Neural progenitor cell (in vitro differentiated cells): ENCODE data around the gene POU2AF1. TPM values are rescaled to one million over a fixed set of nuclear protein-coding genes. Genes with fewer than 3 reads are reported as not detected.
A peak's percentile ranks its signal among the peaks of the same experiment; 100 is the strongest.

Source experiments
- DNase-seq: peaks from one replicate; pipeline ENCODE4 v3.0.0-alpha.2; 2016; ENCODE audit warnings: low spot score
- H2AFZ ChIP-seq: fragments of 200-600 bp; sonication (generic); replicated peaks from 2 replicates; pipeline ENCODE4 v1.6.1; 2016; ENCODE audit warnings: antibody characterized with exemption
- H3F3A ChIP-seq: fragments of 200-600 bp; sonication (generic); 2 replicates; pipeline ENCODE4 v1.6.1; 2016; ENCODE audit warnings: antibody characterized with exemption, low read depth
- H3K27ac ChIP-seq: fragments of 200-600 bp; sonication (generic); 2 replicates; pipeline ENCODE4 v1.5.1; 2016; ENCODE audit warnings: mild to moderate bottlenecking
- H3K27me3 ChIP-seq: fragments of 200-600 bp; sonication (generic); 2 replicates; pipeline ENCODE4 v1.6.1; 2016; ENCODE audit warnings: mild to moderate bottlenecking, moderate library complexity
- H3K36me3 ChIP-seq: fragments of 200-600 bp; sonication (generic); 2 replicates; pipeline ENCODE4 v1.5.1; 2016
- H3K4me1 ChIP-seq: fragments of 200-600 bp; sonication (generic); 2 replicates; pipeline ENCODE4 v1.6.1; 2016; ENCODE audit warnings: mixed run types
- H3K4me2 ChIP-seq: fragments of 200-600 bp; sonication (generic); 2 replicates; pipeline ENCODE4 v1.6.1; 2016
- H3K4me3 ChIP-seq: fragments of 200-600 bp; sonication (generic); 2 replicates; pipeline ENCODE4 v1.5.1; 2016
- H3K79me2 ChIP-seq: fragments of 200-600 bp; sonication (generic); 2 replicates; pipeline ENCODE4 v1.6.1; 2016; ENCODE audit warnings: low read depth
- H3K9ac ChIP-seq: fragments of 200-600 bp; sonication (generic); 2 replicates; pipeline ENCODE4 v1.6.1; 2016
- H3K9me3 ChIP-seq: fragments of 200-600 bp; sonication (generic); 2 replicates; pipeline ENCODE4 v1.5.1; 2016; ENCODE audit warnings: low read depth
- H4K20me1 ChIP-seq: fragments of 200-600 bp; sonication (generic); 2 replicates; pipeline ENCODE4 v1.6.1; 2016; ENCODE audit warnings: low read depth
- H3K27ac Mint-ChIP-seq: 3 replicates; pipeline ENCODE4 v1.8.0; 2021; ENCODE audit warnings: mixed read lengths
- H3K27me3 Mint-ChIP-seq: 2 replicates; pipeline ENCODE4 v1.8.0; 2022; ENCODE audit warnings: low read depth, mild to moderate bottlenecking, inconsistent platforms, moderate library complexity, mixed read lengths; ENCODE audit not compliant: insufficient read depth
- H3K36me3 Mint-ChIP-seq: 3 replicates; pipeline ENCODE4 v1.8.0; 2021; ENCODE audit warnings: mixed read lengths
- H3K4me1 Mint-ChIP-seq: 3 replicates; pipeline ENCODE4 v1.8.0; 2021; ENCODE audit warnings: mixed read lengths
- H3K4me3 Mint-ChIP-seq: 3 replicates; pipeline ENCODE4 v1.8.0; 2021; ENCODE audit warnings: mild to moderate bottlenecking, moderate library complexity, mixed read lengths
- H3K9me3 Mint-ChIP-seq: 3 replicates; pipeline ENCODE4 v1.8.0; 2020; ENCODE audit warnings: mixed read lengths
- EZH2 ChIP-seq: fragments of 200-600 bp; sonication (generic); IDR thresholded peaks from 2 replicates; pipeline ENCODE4 v1.6.1; 2017; ENCODE audit warnings: antibody characterized with exemption, mild to moderate bottlenecking, moderate library complexity
- EZH2phosphoT487 ChIP-seq: fragments of 200-600 bp; sonication (generic); IDR thresholded peaks from 2 replicates; pipeline ENCODE4 v1.6.1; 2017; ENCODE audit warnings: antibody characterized with exemption
- total RNA-seq: library from RNA; depleted of rRNA; stranded (reverse); fragments of >200 nt; gene quantifications from 2 replicates; pipeline ENCODE4 v1.2.3, GENCODE V29; 2015; ENCODE audit warnings: low replicate concordance
- TF ChIP-seq, protein P1 (sequence below): fragments of 200-600 bp; sonication (generic); IDR thresholded peaks from 2 replicates; pipeline ENCODE4 v1.5.1; 2017; ENCODE audit warnings: antibody characterized with exemption, mild to moderate bottlenecking

The POU2AF1 gene
- total RNA-seq, 1 donor from 2014 or later, result not detected

DNA sequence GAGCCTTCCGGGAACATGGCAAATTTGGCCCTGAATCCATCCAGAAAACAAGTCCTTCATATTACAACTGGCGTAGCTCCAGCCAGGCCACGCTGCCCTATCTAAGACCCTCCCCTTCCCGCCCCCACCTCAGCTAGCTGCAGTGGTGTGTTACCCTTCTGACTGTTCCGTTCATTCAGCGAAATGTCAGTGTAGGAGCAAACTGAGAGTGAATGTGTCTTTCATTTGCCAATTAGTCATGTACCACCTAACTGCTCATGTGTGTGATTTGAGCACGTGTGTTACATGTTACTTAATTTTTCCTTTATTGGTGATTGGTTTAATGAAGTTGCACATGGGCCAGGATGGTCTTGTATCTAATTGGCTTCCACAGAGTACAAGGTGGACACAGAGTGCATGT is 34.8 kb upstream of the POU2AF1 start:
- Histone ChIP-seq H3K27ac (no peak overlapping the region), H3K9ac (no peak overlapping the region), H3K9me3 (no peaks in the 10 kb centered on the region), H4K20me1 (no peaks in the 10 kb centered on the region), H2AFZ (no peak overlapping the region), H3K36me3 (no peaks in the 10 kb centered on the region), H3K79me2 (no peaks in the 10 kb centered on the region), H3K4me1 (no peaks in the 10 kb centered on the region), H3F3A (no peaks in the 10 kb centered on the region), H3K4me3 (no peak overlapping the region), H3K4me2 (no peak overlapping the region), H3K27me3 (no peaks in the 10 kb centered on the region)
- DNase-seq, result no peak
- H3K36me3 Mint-ChIP-seq, result no peaks in the 10 kb centered on the region
- H3K27ac Mint-ChIP-seq, result no peak overlapping the region
- no peaks in the 10 kb centered on the region for H3K9me3 Mint-ChIP-seq
- H3K4me3 Mint-ChIP-seq, result no peak overlapping the region
- TF ChIP-seq EZH2 (no peak), EZH2phosphoT487 (no peak)
- TF ChIP-seq, protein P1, sequence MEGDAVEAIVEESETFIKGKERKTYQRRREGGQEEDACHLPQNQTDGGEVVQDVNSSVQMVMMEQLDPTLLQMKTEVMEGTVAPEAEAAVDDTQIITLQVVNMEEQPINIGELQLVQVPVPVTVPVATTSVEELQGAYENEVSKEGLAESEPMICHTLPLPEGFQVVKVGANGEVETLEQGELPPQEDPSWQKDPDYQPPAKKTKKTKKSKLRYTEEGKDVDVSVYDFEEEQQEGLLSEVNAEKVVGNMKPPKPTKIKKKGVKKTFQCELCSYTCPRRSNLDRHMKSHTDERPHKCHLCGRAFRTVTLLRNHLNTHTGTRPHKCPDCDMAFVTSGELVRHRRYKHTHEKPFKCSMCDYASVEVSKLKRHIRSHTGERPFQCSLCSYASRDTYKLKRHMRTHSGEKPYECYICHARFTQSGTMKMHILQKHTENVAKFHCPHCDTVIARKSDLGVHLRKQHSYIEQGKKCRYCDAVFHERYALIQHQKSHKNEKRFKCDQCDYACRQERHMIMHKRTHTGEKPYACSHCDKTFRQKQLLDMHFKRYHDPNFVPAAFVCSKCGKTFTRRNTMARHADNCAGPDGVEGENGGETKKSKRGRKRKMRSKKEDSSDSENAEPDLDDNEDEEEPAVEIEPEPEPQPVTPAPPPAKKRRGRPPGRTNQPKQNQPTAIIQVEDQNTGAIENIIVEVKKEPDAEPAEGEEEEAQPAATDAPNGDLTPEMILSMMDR, result no peak
- H3K4me1 Mint-ChIP-seq, result peaks cover 36% of the 10 kb centered on the region
- H3K27me3 Mint-ChIP-seq, result peaks cover 12% of the 10 kb centered on the region

DNA sequence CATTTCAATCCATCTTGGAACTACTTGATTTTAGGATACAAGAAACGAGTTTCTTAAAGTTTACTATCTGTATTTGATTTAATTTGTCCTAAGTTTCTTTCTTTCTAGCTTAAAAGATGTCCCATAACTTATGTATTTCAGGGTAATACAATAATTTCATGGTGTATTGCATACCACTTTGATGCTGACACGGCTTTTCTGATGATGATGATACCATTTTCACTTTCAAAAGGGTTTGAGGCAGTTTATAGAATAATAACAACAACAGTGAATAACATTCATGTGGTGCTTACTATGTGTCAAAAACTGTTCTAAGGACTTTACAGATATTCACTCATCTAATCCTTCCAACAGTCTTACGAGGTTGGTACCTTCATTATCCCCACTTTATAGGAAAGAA is 33.2 kb upstream of the POU2AF1 start:
- TF ChIP-seq EZH2phosphoT487 (no peak), EZH2 (no peak)
- TF ChIP-seq, protein P1, result no peak
- Mint-ChIP-seq H3K27me3 (peaks cover 9% of the 10 kb centered on the region), H3K4me1 (peaks cover 27% of the 10 kb centered on the region), H3K9me3 (no peaks in the 10 kb centered on the region), H3K36me3 (no peaks in the 10 kb centered on the region), H3K4me3 (no peak overlapping the region), H3K27ac (no peak overlapping the region)
- DNase-seq, result no peak
- H2AFZ ChIP-seq, result no peak overlapping the region
- no peaks in the 10 kb centered on the region for H3K36me3 ChIP-seq
- no peak overlapping the region for H3K4me2 ChIP-seq
- H3K9ac ChIP-seq, result no peak overlapping the region
- no peaks in the 10 kb centered on the region for H3K9me3 ChIP-seq
- no peaks in the 10 kb centered on the region for H4K20me1 ChIP-seq
- H3K4me3 ChIP-seq, result no peak overlapping the region
- H3F3A ChIP-seq, result no peaks in the 10 kb centered on the region
- H3K79me2 ChIP-seq, result no peaks in the 10 kb centered on the region
- no peaks in the 10 kb centered on the region for H3K27me3 ChIP-seq
- H3K27ac ChIP-seq, result no peak overlapping the region
- H3K4me1 ChIP-seq, result no peaks in the 10 kb centered on the region

DNA sequence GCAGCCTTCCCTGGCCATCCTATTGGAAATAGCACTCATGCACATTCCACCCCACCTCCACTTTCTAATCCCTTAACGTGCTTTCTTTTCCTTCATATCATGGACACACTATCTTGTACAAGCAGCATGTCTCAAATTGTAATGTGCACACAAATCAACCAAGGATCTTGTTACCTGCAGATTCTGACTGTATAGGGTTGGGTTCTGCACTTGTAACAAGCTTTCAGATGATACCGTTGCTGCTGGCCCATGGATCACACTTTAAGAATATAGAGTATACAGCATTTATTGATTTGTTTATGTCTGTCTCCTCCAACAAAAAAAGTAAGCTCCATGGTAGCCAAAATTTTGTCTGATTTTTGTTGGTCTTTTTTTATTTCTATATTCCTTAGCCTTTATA is 32.4 kb upstream of the POU2AF1 start:
- H3K9ac ChIP-seq, result no peak overlapping the region
- Mint-ChIP-seq H3K4me1 (peaks cover 18% of the 10 kb centered on the region), H3K4me3 (no peak overlapping the region), H3K27ac (no peak overlapping the region), H3K9me3 (no peaks in the 10 kb centered on the region), H3K36me3 (no peaks in the 10 kb centered on the region), H3K27me3 (peaks cover 9% of the 10 kb centered on the region)
- H3K9me3 ChIP-seq, result no peaks in the 10 kb centered on the region
- H3K27me3 ChIP-seq, result no peaks in the 10 kb centered on the region
- H4K20me1 ChIP-seq, result no peaks in the 10 kb centered on the region
- H3K27ac ChIP-seq, result no peak overlapping the region
- no peaks in the 10 kb centered on the region for H3K36me3 ChIP-seq
- H3K4me3 ChIP-seq, result no peak overlapping the region
- TF ChIP-seq EZH2, result no peak
- TF ChIP-seq, protein P1, result no peak
- no peak for TF ChIP-seq EZH2phosphoT487
- peak overlapping the region; percentile 0 for H2AFZ ChIP-seq
- no peak for DNase-seq
- H3K79me2 ChIP-seq, result no peaks in the 10 kb centered on the region
- no peak overlapping the region for H3K4me2 ChIP-seq
- H3F3A ChIP-seq, result no peaks in the 10 kb centered on the region
- H3K4me1 ChIP-seq, result no peaks in the 10 kb centered on the region

DNA sequence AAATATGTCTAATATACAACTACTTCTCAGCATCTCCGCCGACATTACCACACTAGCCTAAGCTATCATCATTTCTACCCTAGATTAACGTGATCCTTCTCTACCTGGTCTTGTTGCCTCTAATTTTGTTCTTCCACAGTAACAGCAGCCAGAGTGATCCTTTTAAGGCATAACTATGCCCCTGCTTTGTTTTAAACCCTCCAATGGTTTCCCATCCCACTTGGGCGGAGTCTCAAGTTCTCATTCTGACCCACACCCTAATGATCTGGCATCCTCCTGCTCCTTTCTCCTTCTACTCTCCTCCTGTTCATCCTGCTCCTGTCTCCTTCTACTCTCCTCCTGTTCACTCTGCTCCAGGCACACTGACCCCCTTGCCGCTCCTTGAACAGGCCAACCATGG is 31.9 kb upstream of the POU2AF1 start:
- Histone ChIP-seq H3K27ac (no peak overlapping the region), H3K79me2 (no peaks in the 10 kb centered on the region), H3F3A (no peaks in the 10 kb centered on the region), H2AFZ (peak overlapping the region; percentile 0), H3K9ac (no peak overlapping the region), H3K27me3 (no peaks in the 10 kb centered on the region), H3K4me1 (no peaks in the 10 kb centered on the region), H3K9me3 (no peaks in the 10 kb centered on the region), H3K36me3 (no peaks in the 10 kb centered on the region), H3K4me3 (no peak overlapping the region), H3K4me2 (no peak overlapping the region), H4K20me1 (no peaks in the 10 kb centered on the region)
- Mint-ChIP-seq H3K36me3 (no peaks in the 10 kb centered on the region), H3K27ac (no peak overlapping the region), H3K9me3 (no peaks in the 10 kb centered on the region), H3K4me3 (no peak overlapping the region), H3K27me3 (peaks cover 9% of the 10 kb centered on the region), H3K4me1 (peaks cover 13% of the 10 kb centered on the region)
- TF ChIP-seq EZH2, result no peak
- TF ChIP-seq, protein P1, result no peak
- TF ChIP-seq EZH2phosphoT487, result no peak
- no peak for DNase-seq
